Measurements from ENCODE around the gene ECE1. TPM values are rescaled to one million over a fixed set of nuclear protein-coding genes. Genes with fewer than 3 reads are reported as not detected.

ECE1 gene
- total and polyA plus RNA-seq, 2 donors (not counting 3 experiments of a cell fraction or from before 2014, with no cell fraction given) = 437 to 562 TPM

GRCh38 chr1:21297975-21298374 is 7.7 kb upstream of the ECE1 start:
- BruUV-seq (replicated peaks) = no TSS peak
- Histone ChIP-seq H3K27me3 (ENCODE audit: control insufficient read depth in 2 of 2, insufficient read depth in 2 of 2, low read length in 2 of 2) (no peaks in the 10 kb centered on the region), H3K4me2 (ENCODE audit: insufficient read depth, low read length) (no peak overlapping the region), H3K9me3 (replicated peaks; ENCODE audit: control insufficient read depth, insufficient read depth, low read length) (no peaks in the 10 kb centered on the region), H3K27ac (ENCODE audit: insufficient read depth, low read depth, low read length) (no peak overlapping the region), H4K20me1 (replicated peaks; ENCODE audit: control insufficient read depth, extremely low read depth, insufficient read depth, low read length) (no peaks in the 10 kb centered on the region), H3K9me1 (replicated peaks; ENCODE audit: control insufficient read depth, extremely low read depth, insufficient read depth, low read length) (no peaks in the 10 kb centered on the region), H3K36me3 (ENCODE audit: control insufficient read depth in 2 of 2, extremely low read depth in 1 of 2, insufficient read depth in 2 of 2, low read length in 2 of 2) (peaks cover 0 to 3% of the 10 kb centered on the region in 2 experiments), H3K79me2 (ENCODE audit: control insufficient read depth, insufficient read depth, low read length) (peaks cover 60% of the 10 kb centered on the region), H3K4me1 (ENCODE audit: control insufficient read depth, extremely low read depth, insufficient read depth, low read length) (peaks cover 40% of the 10 kb centered on the region), H3K9ac (replicated peaks; ENCODE audit: extremely low read depth, insufficient read depth, low read length) (no peak overlapping the region), H3K4me3 (replicated peaks in 1 of 3; ENCODE audit: insufficient read depth in 1 of 3, low read depth in 1 of 3, low read length in 3 of 3) (no peak overlapping the region), H2AFZ (ENCODE audit: low read depth, low read length) (no peak overlapping the region)
- POLR2A ChIA-PET = no interaction called here
- FAIRE-seq (no peak), DNase-seq (ENCODE audit: low read depth, low spot score) (no peak)
- dilution Hi-C loops (cut with MboI; ENCODE audit: extremely low pct_ligation_motif_present, low sequenced_read_pairs) (no loop called here), intact Hi-C loops (cut with micrococcal nuclease) (no loop called here)
- CTCF ChIA-PET = interaction anchor here (1.1 to 3.4 kb wide), 4 partner anchors 12 to 43 kb away, joined by 3 to 32 read pairs (median 6); no protein-coding TSS in a partner anchor
- TF ChIP-seq POLR2A (IDR thresholded peaks at IDR 0.05; ENCODE audit: low read depth, low read length) (no peak), JUN (IDR thresholded peaks at IDR 0.05; ENCODE audit: borderline replicate concordance, insufficient read depth, insufficient read length, low read depth) (no peak), GATA2 (IDR thresholded peaks at IDR 0.05; ENCODE audit: insufficient read depth, insufficient read length, low read depth, low read length) (no peak), MYC (IDR thresholded peaks at IDR 0.05; ENCODE audit: low read depth, low read length) (no peak), POLR2AphosphoS5 (IDR thresholded peaks at IDR 0.05; ENCODE audit: insufficient read depth, low read depth, low read length) (no peak), FOS (IDR thresholded peaks at IDR 0.05; ENCODE audit: borderline replicate concordance, insufficient read depth, low read length) (no peak), MAX (IDR thresholded peaks at IDR 0.05; ENCODE audit: insufficient read depth, insufficient read length) (no peak)
